ENCODE results near the gene CREB3L1.

CREB3L1 gene

GRCh38 chr11:46347637-46348311 lies 70.3 kb downstream of the CREB3L1 start:
- CTCF ChIA-PET: interaction anchor here (1.1 to 7.0 kb wide), 8 partner anchors 10 to 109 kb away, joined by 3 to 255 read pairs (median 6); no protein-coding TSS in a partner anchor
- DNase-seq: no peak
- H3K4me3 Mint-ChIP-seq: peak overlapping the region; percentile 92
- H3K4me1 Mint-ChIP-seq: peaks cover 81% of the 10 kb centered on the region
- H3K27ac Mint-ChIP-seq: peak overlapping the region; percentile 98
- H3K9me3 Mint-ChIP-seq: no peaks in the 10 kb centered on the region
- H3K27me3 Mint-ChIP-seq: no peaks in the 10 kb centered on the region
- peaks cover 37% of the 10 kb centered on the region for H3K36me3 Mint-ChIP-seq

GRCh38 chr11:46348566-46349401 lies 71.3 kb downstream of the CREB3L1 start:
- DNase-seq: peak; percentile 82
- Mint-ChIP-seq H3K9me3 (no peaks in the 10 kb centered on the region), H3K27ac (peak overlapping the region; percentile 98), H3K27me3 (no peaks in the 10 kb centered on the region), H3K4me1 (peaks cover 83% of the 10 kb centered on the region), H3K4me3 (peak overlapping the region; percentile 92), H3K36me3 (peaks cover 40% of the 10 kb centered on the region)
- CTCF ChIA-PET: interaction anchor here (0.6 to 7.0 kb wide), 13 partner anchors 8 to 508 kb away, joined by 3 to 255 read pairs (median 4); no protein-coding TSS in a partner anchor

GRCh38 chr11:46350695-46351094 lies 73.2 kb downstream of the CREB3L1 start:
- peaks cover 36% of the 10 kb centered on the region for H3K36me3 Mint-ChIP-seq
- H3K27me3 Mint-ChIP-seq: no peaks in the 10 kb centered on the region
- CTCF ChIA-PET: interaction anchor here (0.6 to 7.0 kb wide), 4 partner anchors 14 to 225 kb away, joined by 3 to 255 read pairs (median 13); no protein-coding TSS in a partner anchor
- H3K27ac Mint-ChIP-seq: peak overlapping the region; percentile 62
- peak overlapping the region; percentile 19 for H3K4me3 Mint-ChIP-seq
- no peak for DNase-seq
- peaks cover 78% of the 10 kb centered on the region for H3K4me1 Mint-ChIP-seq
- H3K9me3 Mint-ChIP-seq: no peaks in the 10 kb centered on the region

- CTCF ChIA-PET: interaction anchor here (0.8 to 7.0 kb wide), 6 partner anchors 13 to 56 kb away, joined by 3 to 255 read pairs (median 9); no protein-coding TSS in a partner anchor
- H3K27me3 Mint-ChIP-seq: no peaks in the 10 kb centered on the region
- peaks cover 39% of the 10 kb centered on the region for H3K36me3 Mint-ChIP-seq
- H3K27ac Mint-ChIP-seq: peak overlapping the region; percentile 72
- H3K4me3 Mint-ChIP-seq: peak overlapping the region; percentile 69
- no peak for DNase-seq
- H3K4me1 Mint-ChIP-seq: peaks cover 75% of the 10 kb centered on the region
- no peaks in the 10 kb centered on the region for H3K9me3 Mint-ChIP-seq
Observed at GRCh38 chr11:46351148-46351547, 73.7 kb downstream of the CREB3L1 start.

GRCh38 chr11:46351606-46352005 lies 74.1 kb downstream of the CREB3L1 start:
- H3K4me3 Mint-ChIP-seq: peak overlapping the region; percentile 69
- peaks cover 44% of the 10 kb centered on the region for H3K36me3 Mint-ChIP-seq
- peaks cover 74% of the 10 kb centered on the region for H3K4me1 Mint-ChIP-seq

GRCh38 chr11:46352063-46352841 lies 74.8 kb downstream of the CREB3L1 start:
- CTCF ChIA-PET: interaction anchor here (0.7 to 7.0 kb wide), 14 partner anchors 10 to 266 kb away, joined by 3 to 255 read pairs (median 5); partner anchors contain the start of gene ATG13
- Mint-ChIP-seq H3K27ac (peak overlapping the region; percentile 78), H3K9me3 (no peaks in the 10 kb centered on the region), H3K4me3 (peak overlapping the region; percentile 69), H3K4me1 (peaks cover 73% of the 10 kb centered on the region), H3K27me3 (no peaks in the 10 kb centered on the region), H3K36me3 (peaks cover 48% of the 10 kb centered on the region)
- peak; percentile 82 for DNase-seq

More at GRCh38 chr11:46351606-46352005, 74.1 kb downstream of the CREB3L1 start:
- CTCF ChIA-PET: interaction anchor here (0.8 to 7.0 kb wide), 8 partner anchors 9 to 57 kb away, joined by 3 to 255 read pairs (median 8); no protein-coding TSS in a partner anchor
- Mint-ChIP-seq H3K27ac (peak overlapping the region; percentile 72), H3K9me3 (no peaks in the 10 kb centered on the region), H3K27me3 (no peaks in the 10 kb centered on the region)
- DNase-seq: no peak

GRCh38 chr11:46353698-46354097 lies 76.2 kb downstream of the CREB3L1 start:
- Mint-ChIP-seq H3K36me3 (peaks cover 43% of the 10 kb centered on the region), H3K27me3 (no peaks in the 10 kb centered on the region), H3K9me3 (no peaks in the 10 kb centered on the region), H3K4me1 (peaks cover 82% of the 10 kb centered on the region), H3K4me3 (peak overlapping the region; percentile 15), H3K27ac (peak overlapping the region; percentile 72)
- no peak for DNase-seq
- CTCF ChIA-PET: interaction anchor here (1.2 to 7.0 kb wide), 5 partner anchors 10 to 264 kb away, joined by 3 to 255 read pairs (median 3); partner anchors contain the start of genes ATG13 and HARBI1

GRCh38 chr11:46356924-46357482 lies 79.5 kb downstream of the CREB3L1 start:
- no peaks in the 10 kb centered on the region for H3K27me3 Mint-ChIP-seq
- no peak overlapping the region for H3K27ac Mint-ChIP-seq
- H3K9me3 Mint-ChIP-seq: no peaks in the 10 kb centered on the region
- peaks cover 69% of the 10 kb centered on the region for H3K4me1 Mint-ChIP-seq
- H3K4me3 Mint-ChIP-seq: no peak overlapping the region
- no peak for DNase-seq
- peaks cover 22% of the 10 kb centered on the region for H3K36me3 Mint-ChIP-seq
- CTCF ChIA-PET: interaction anchor here (3.3 kb wide), 1 partner anchor 11 kb away, joined by 14 read pairs; no protein-coding TSS in a partner anchor

GRCh38 chr11:46357483-46357936 lies 80.0 kb downstream of the CREB3L1 start:
- Mint-ChIP-seq H3K4me1 (peaks cover 69% of the 10 kb centered on the region), H3K27me3 (no peaks in the 10 kb centered on the region), H3K4me3 (no peak overlapping the region), H3K27ac (no peak overlapping the region), H3K9me3 (no peaks in the 10 kb centered on the region), H3K36me3 (peaks cover 23% of the 10 kb centered on the region)
- DNase-seq: no peak
- CTCF ChIA-PET: interaction anchor here (1.0 to 3.3 kb wide), 2 partner anchors 10 to 11 kb away, joined by 3 to 14 read pairs; partner anchors contain the start of gene DGKZ

- Mint-ChIP-seq H3K4me1 (peaks cover 58% of the 10 kb centered on the region), H3K27me3 (no peaks in the 10 kb centered on the region), H3K36me3 (peaks cover 18% of the 10 kb centered on the region), H3K27ac (no peak overlapping the region), H3K4me3 (no peak overlapping the region), H3K9me3 (no peaks in the 10 kb centered on the region)
- CTCF ChIA-PET: interaction anchor here (1.0 to 11.2 kb wide), 4 partner anchors 9 to 122 kb away, joined by 3 to 255 read pairs (median 5); no protein-coding TSS in a partner anchor
- DNase-seq: no peak
Observed at GRCh38 chr11:46359953-46360352, 82.5 kb downstream of the CREB3L1 start.

GRCh38 chr11:46360878-46361277 lies 83.4 kb downstream of the CREB3L1 start:
- Mint-ChIP-seq H3K27me3 (no peaks in the 10 kb centered on the region), H3K27ac (peak overlapping the region; percentile 89), H3K36me3 (peaks cover 17% of the 10 kb centered on the region), H3K4me1 (peaks cover 61% of the 10 kb centered on the region), H3K4me3 (peak overlapping the region; percentile 73), H3K9me3 (no peaks in the 10 kb centered on the region)
- no peak for DNase-seq
- CTCF ChIA-PET: interaction anchor here (1.0 to 11.2 kb wide), 5 partner anchors 9 to 195 kb away, joined by 3 to 255 read pairs (median 4); no protein-coding TSS in a partner anchor

GRCh38 chr11:46361283-46362155 lies 84.1 kb downstream of the CREB3L1 start:
- H3K27ac Mint-ChIP-seq: peak overlapping the region; percentile 89
- H3K9me3 Mint-ChIP-seq: no peaks in the 10 kb centered on the region
- CTCF ChIA-PET: interaction anchor here (1.0 to 11.2 kb wide), 4 partner anchors 10 to 194 kb away, joined by 3 to 255 read pairs (median 5); no protein-coding TSS in a partner anchor
- H3K27me3 Mint-ChIP-seq: no peaks in the 10 kb centered on the region
- peaks cover 10% of the 10 kb centered on the region for H3K36me3 Mint-ChIP-seq
- H3K4me3 Mint-ChIP-seq: peak overlapping the region; percentile 73
- peak; percentile 81 for DNase-seq
- H3K4me1 Mint-ChIP-seq: peaks cover 56% of the 10 kb centered on the region

Measured in activated naive CD4-positive, alpha-beta T cell treated with anti-CD3 and anti-CD28 coated beads, Interleukin-2, amount 10 ng/mL, durations not matched to agents 7 days and 5 days (primary cell).